SU-DHL-6 (cell line): ENCODE measurements around the gene NRAP.

Experiments used
- H2AFZ ChIP-seq: fragments of 200-600 bp; sonication (generic); 2 replicates; pipeline ENCODE4 v1.6.1; 2014; ENCODE audit warnings: low read depth, mild to moderate bottlenecking, moderate library complexity, mixed read lengths, antibody characterized with exemption, low read length; ENCODE audit not compliant: severe bottlenecking
- H3F3A ChIP-seq: fragments of 200-600 bp; shearing (Covaris generic); 2 replicates; pipeline ENCODE4 v1.6.0; 2016; ENCODE audit warnings: antibody characterized with exemption, mild to moderate bottlenecking; ENCODE audit not compliant: insufficient read depth
- H3K27ac ChIP-seq: fragments of 200-600 bp; sonication (generic); 2 replicates; pipeline ENCODE4 v1.5.1; 2016; ENCODE audit warnings: low read depth, mild to moderate bottlenecking, low read length, moderate library complexity, mixed read lengths
- H3K27me3 ChIP-seq: fragments of 200-600 bp; sonication (generic), shearing (Covaris generic); 2 replicates; pipeline ENCODE4 v1.6.0; 2014; ENCODE audit warnings: mild to moderate bottlenecking, low read length
- H3K36me3 ChIP-seq: fragments of 200-600 bp; sonication (generic); 2 replicates; pipeline ENCODE4 v1.6.1; 2014; ENCODE audit warnings: mild to moderate bottlenecking, low read length, mixed read lengths
- H3K4me2 ChIP-seq: fragments of 300-600, 200-600 bp; shearing (Covaris generic), sonication (generic); 2 replicates; pipeline ENCODE4 v1.6.0; 2014; ENCODE audit warnings: low read length, low read depth, mild to moderate bottlenecking; ENCODE audit not compliant: poor library complexity, severe bottlenecking
- H3K4me3 ChIP-seq: fragments of 200-600 bp; sonication (generic); 2 replicates; pipeline ENCODE4 v1.5.1; 2014; ENCODE audit warnings: antibody characterized with exemption, low read length, mild to moderate bottlenecking, mixed read lengths; ENCODE audit not compliant: insufficient read depth, poor library complexity, severe bottlenecking
- H3K79me2 ChIP-seq: fragments of 200-600 bp; sonication (generic); 2 replicates; pipeline ENCODE4 v1.6.1; 2014; ENCODE audit warnings: mild to moderate bottlenecking, low read length, moderate library complexity; ENCODE audit not compliant: insufficient read depth
- H3K9ac ChIP-seq: fragments of 200-600 bp; sonication (generic); 2 replicates; pipeline ENCODE4 v1.7.0; 2014; ENCODE audit warnings: mild to moderate bottlenecking, low read length
- H3K9me2 ChIP-seq: fragments of 200-600 bp; sonication (generic); replicated peaks from 2 replicates; pipeline ENCODE4 v1.6.1; 2014; ENCODE audit warnings: low read length; ENCODE audit not compliant: insufficient read depth
- H3K9me3 ChIP-seq: fragments of 200-600 bp; sonication (generic); 2 replicates; pipeline ENCODE4 v1.6.1; 2014; ENCODE audit warnings: low read length, mixed read lengths; ENCODE audit not compliant: insufficient read depth
- H4K20me1 ChIP-seq: fragments of 200-600 bp; sonication (generic); 2 replicates; pipeline ENCODE4 v1.6.1; 2014; ENCODE audit warnings: low read depth, mild to moderate bottlenecking, antibody characterized with exemption, low read length, moderate library complexity, mixed read lengths
- CTCF ChIP-seq: fragments of 200-600 bp; sonication (generic); IDR thresholded peaks from one replicate; pipeline ENCODE4 v1.5.1; 2017; ENCODE audit warnings: antibody characterized with exemption, mild to moderate bottlenecking, low read length, moderate library complexity; ENCODE audit not compliant: insufficient read depth, poor library complexity, severe bottlenecking
- EZH2phosphoT487 ChIP-seq: fragments of 200-600 bp; sonication (generic), shearing (Covaris generic); conservative IDR thresholded peaks from 2 replicates; pipeline ENCODE4 v1.6.1; 2018; ENCODE audit warnings: mild to moderate bottlenecking, antibody characterized with exemption, low read length, moderate library complexity, mixed read lengths

Gene NRAP

GRCh38 chr10:113712024-113712423, 48.2 kb upstream of the NRAP start:
- Histone ChIP-seq H3K27ac (no peak overlapping the region), H3K9ac (no peak overlapping the region), H4K20me1 (no peaks in the 10 kb centered on the region), H3K79me2 (no peaks in the 10 kb centered on the region), H3K9me3 (no peaks in the 10 kb centered on the region), H3K36me3 (no peaks in the 10 kb centered on the region), H3K9me2 (no peaks in the 10 kb centered on the region), H3K4me2 (no peak overlapping the region), H3F3A (no peaks in the 10 kb centered on the region), H2AFZ (no peak overlapping the region), H3K4me3 (no peak overlapping the region), H3K27me3 (no peaks in the 10 kb centered on the region)
- TF ChIP-seq CTCF (no peak), EZH2phosphoT487 (no peak)

- H3K27ac ChIP-seq, result no peak overlapping the region
- H3K9me2 ChIP-seq, result no peaks in the 10 kb centered on the region
- no peaks in the 10 kb centered on the region for H3K36me3 ChIP-seq
- no peak overlapping the region for H3K9ac ChIP-seq
- H3K79me2 ChIP-seq, result no peaks in the 10 kb centered on the region
- no peak for TF ChIP-seq EZH2phosphoT487
- TF ChIP-seq CTCF, result no peak
- H3K27me3 ChIP-seq, result no peaks in the 10 kb centered on the region
- no peaks in the 10 kb centered on the region for H4K20me1 ChIP-seq
- H3K4me3 ChIP-seq, result no peak overlapping the region
- H2AFZ ChIP-seq, result no peak overlapping the region
- H3F3A ChIP-seq, result no peaks in the 10 kb centered on the region
- no peak overlapping the region for H3K4me2 ChIP-seq
- no peaks in the 10 kb centered on the region for H3K9me3 ChIP-seq
These were observed 47.3 kb upstream of the NRAP start for GRCh38 chr10:113711142-113711541.

- no peaks in the 10 kb centered on the region for H3F3A ChIP-seq
- H3K79me2 ChIP-seq, result no peaks in the 10 kb centered on the region
- H3K36me3 ChIP-seq, result no peaks in the 10 kb centered on the region
- H3K9me2 ChIP-seq, result no peaks in the 10 kb centered on the region
- H3K9ac ChIP-seq, result no peak overlapping the region
- no peak overlapping the region for H3K4me2 ChIP-seq
- H3K27ac ChIP-seq, result no peak overlapping the region
- no peak overlapping the region for H2AFZ ChIP-seq
- TF ChIP-seq EZH2phosphoT487 (no peak), CTCF (no peak)
- no peak overlapping the region for H3K4me3 ChIP-seq
- no peaks in the 10 kb centered on the region for H4K20me1 ChIP-seq
- no peaks in the 10 kb centered on the region for H3K27me3 ChIP-seq
- H3K9me3 ChIP-seq, result no peaks in the 10 kb centered on the region
These were observed 45.5 kb upstream of the NRAP start for GRCh38 chr10:113709221-113709838.
